NCI-H2196 (cell line): Measurements from ENCODE around the gene ACAP2.
A peak's percentile ranks its signal among the peaks of the same experiment; 100 is the strongest.
"Not testable (repeated sequence)": the region's sequence is repeated elsewhere in the genome, so short reads cannot be mapped to it uniquely, and the experiment has no call there.

Experiments used
- DNase-seq: peaks from one replicate; lab custom pipeline; 2025; ENCODE audit not compliant: unreplicated experiment; lab: John Stamatoyannopoulos, UW

The ACAP2 gene

GRCh38 chr3:195394700-195395099 lies 48.1 kb downstream of the ACAP2 start:
- DNase-seq: no peak

- no peak for DNase-seq
Measured at GRCh38 chr3:195394024-195394423, 48.8 kb downstream of the ACAP2 start.

GRCh38 chr3:195388380-195388779 lies 54.4 kb downstream of the ACAP2 start:
- DNase-seq: no peak

- no peak for DNase-seq
Measured at GRCh38 chr3:195386739-195387138, 56.1 kb downstream of the ACAP2 start.

GRCh38 chr3:195385526-195385925 lies 57.3 kb downstream of the ACAP2 start:
- no peak for DNase-seq

- DNase-seq: no peak
Measured at GRCh38 chr3:195384952-195385351, 57.9 kb downstream of the ACAP2 start.

GRCh38 chr3:195372220-195372619 lies 70.6 kb downstream of the ACAP2 start:
- DNase-seq: no peak

- no peak for DNase-seq
Measured at GRCh38 chr3:195366200-195366925, 76.5 kb downstream of the ACAP2 start.

GRCh38 chr3:195365371-195365770 lies 77.4 kb downstream of the ACAP2 start:
- no peak for DNase-seq

- not testable (repeated sequence) for DNase-seq
Measured at GRCh38 chr3:195357797-195358196, 85.0 kb downstream of the ACAP2 start.

- DNase-seq: no peak
Measured at GRCh38 chr3:195356151-195357086, 86.4 kb downstream of the ACAP2 start.

GRCh38 chr3:195354009-195354408 lies 88.8 kb downstream of the ACAP2 start:
- DNase-seq: not testable (repeated sequence)

GRCh38 chr3:195352895-195353488 lies 89.8 kb downstream of the ACAP2 start:
- no peak for DNase-seq

- no peak for DNase-seq
Measured at GRCh38 chr3:195348426-195349115, 94.2 kb downstream of the ACAP2 start.

- DNase-seq: no peak
Measured at GRCh38 chr3:195337747-195338146, 105.1 kb downstream of the ACAP2 start.

GRCh38 chr3:195334967-195335366 lies 107.9 kb downstream of the ACAP2 start:
- DNase-seq: no peak

GRCh38 chr3:195319060-195319459 lies 123.8 kb downstream of the ACAP2 start:
- DNase-seq: peak; percentile 22

GRCh38 chr3:195312714-195313113 lies 130.1 kb downstream of the ACAP2 start:
- DNase-seq: no peak

GRCh38 chr3:195307711-195308110 lies 135.1 kb downstream of the ACAP2 start:
- DNase-seq: no peak

GRCh38 chr3:195306369-195306768 lies 136.5 kb downstream of the ACAP2 start:
- no peak for DNase-seq

- DNase-seq: no peak
Measured at GRCh38 chr3:195302431-195302830, 140.4 kb downstream of the ACAP2 start.
